A549 (cell line): Measurements from ENCODE around the gene HARBI1.

ENCODE experiments used
- CHD4 ChIP-seq: fragments of 200-600 bp; sonication (generic); IDR thresholded peaks from 2 replicates; pipeline ENCODE4 v1.6.1; 2016; ENCODE audit warnings: antibody characterized with exemption, mild to moderate bottlenecking, borderline replicate concordance
- CTCF ChIP-seq: fragments of >200 bp; sonication (Bioruptor Twin); formaldehyde crosslinking; IDR thresholded peaks from 3 replicates; pipeline ENCODE4 v1.5.1; 2016
- EP300 ChIP-seq, 2 experiments: fragments of >200 bp; sonication (Bioruptor Twin); formaldehyde crosslinking; IDR thresholded peaks; 2 replicates in 1 of 2; 3 replicates in 1 of 2; pipeline ENCODE4 v1.6.1; 2016 to 2017
- FOSL2 ChIP-seq, 2 experiments: fragments of 450-650 bp in 1 of 2; fragments of >200 bp in 1 of 2; sonication (Bioruptor Twin) in 1 of 2; formaldehyde crosslinking; IDR thresholded peaks; 2 replicates each; pipeline versions ENCODE4 v1.5.0 to v1.6.1; 2016 to 2020; ENCODE audit warnings: mild to moderate bottlenecking in 1 of 2, moderate library complexity in 1 of 2
- MAFK ChIP-seq: fragments of 450-650 bp; IDR thresholded peaks from 2 replicates; pipeline ENCODE4 v1.6.1; 2014; ENCODE audit not compliant: partially characterized antibody
- MAX ChIP-seq: IDR thresholded peaks from 2 replicates; pipeline ENCODE4 v1.6.1; 2012
- MAZ ChIP-seq: fragments of 150-350 bp; IDR thresholded peaks from 2 replicates; pipeline ENCODE4 v1.6.1; 2014; ENCODE audit warnings: antibody characterized with exemption, low read depth, low read length, borderline replicate concordance
- NFE2L2 ChIP-seq: fragments of 150-350 bp; conservative IDR thresholded peaks from 2 replicates; pipeline ENCODE4 v1.6.1; 2014; ENCODE audit warnings: low read length
- NPAS2 ChIP-seq: fragments of 250-450 bp; sonication (Bioruptor Pico); IDR thresholded peaks from 2 replicates; pipeline ENCODE4 v1.8.0; 2022; ENCODE audit warnings: mild to moderate bottlenecking, moderate library complexity, borderline replicate concordance
- POLR2A ChIP-seq: IDR thresholded peaks from 2 replicates; pipeline ENCODE4 v1.6.1; 2012; ENCODE audit warnings: mild to moderate bottlenecking, low read length
- REST ChIP-seq: fragments of 200-600 bp; sonication (generic); IDR thresholded peaks from 2 replicates; pipeline ENCODE4 v1.6.1; 2016; ENCODE audit warnings: antibody characterized with exemption, mild to moderate bottlenecking, moderate library complexity
- RFX5 ChIP-seq: fragments of 450-650 bp; IDR thresholded peaks from 2 replicates; pipeline ENCODE4 v1.7.1; 2014; ENCODE audit warnings: antibody characterized with exemption, mild to moderate bottlenecking, moderate library complexity
- SMC3 ChIP-seq: fragments of >200 bp; sonication (Bioruptor Twin); formaldehyde crosslinking; IDR thresholded peaks from 3 replicates; pipeline ENCODE4 v1.6.1; 2018; ENCODE audit warnings: inconsistent platforms
- TP53 ChIP-seq: fragments of 250-450 bp; sonication (Bioruptor Pico); IDR thresholded peaks from 2 replicates; pipeline ENCODE4 v1.5.0; 2021; ENCODE audit warnings: mild to moderate bottlenecking, moderate library complexity

- TF ChIP-seq MAX = no peak
- TF ChIP-seq EP300 (IDR thresholded peaks at IDR 0.05) = no peak
- TF ChIP-seq CTCF = no peak
- no peak for TF ChIP-seq REST
- no peak for TF ChIP-seq NFE2L2
- no peak for TF ChIP-seq CHD4
- TF ChIP-seq RFX5 = no peak
- TF ChIP-seq TP53 (CRISPR knock-in tag) = no peak
- TF ChIP-seq MAZ = no peak
- no peak for TF ChIP-seq FOSL2 (IDR thresholded peaks at IDR 0.05)
- no peak for TF ChIP-seq FOSL2 (CRISPR knock-in tag; IDR thresholded peaks at IDR 0.05)
- no peak for TF ChIP-seq SMC3
- no peak for TF ChIP-seq POLR2A
- no peak for TF ChIP-seq NPAS2 (CRISPR knock-in tag)
- no peak for TF ChIP-seq MAFK
Measured at GRCh38 chr11:46603704-46604308, 13.2 kb downstream of the HARBI1 start.
